ENCODE measurements around the gene ZNF480.
"Not testable (repeated sequence)": the region's sequence is repeated elsewhere in the genome, so short reads cannot be mapped to it uniquely, and the experiment has no call there.

Gene ZNF480

DNA sequence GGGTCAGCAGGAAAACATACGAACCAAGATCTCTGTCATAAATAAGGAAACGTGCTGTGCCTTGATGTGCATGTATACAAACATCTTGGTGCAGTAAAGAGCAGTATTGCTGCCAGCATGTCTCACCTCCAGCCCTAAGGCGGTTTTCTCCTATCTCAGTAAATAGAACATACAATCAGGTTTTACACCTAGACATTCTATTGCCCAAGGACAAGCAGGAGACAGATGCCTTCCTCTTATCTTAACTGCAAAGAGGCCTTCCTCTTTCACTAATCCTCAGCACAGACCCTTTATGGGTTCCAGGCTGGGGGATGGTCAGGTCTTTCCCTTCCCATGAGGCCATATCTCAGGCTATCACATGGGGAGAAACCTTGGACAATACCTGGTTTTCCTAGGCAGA lies 42.1 kb downstream of the ZNF480 start:
- DNase-seq, result not testable (repeated sequence)

DNA sequence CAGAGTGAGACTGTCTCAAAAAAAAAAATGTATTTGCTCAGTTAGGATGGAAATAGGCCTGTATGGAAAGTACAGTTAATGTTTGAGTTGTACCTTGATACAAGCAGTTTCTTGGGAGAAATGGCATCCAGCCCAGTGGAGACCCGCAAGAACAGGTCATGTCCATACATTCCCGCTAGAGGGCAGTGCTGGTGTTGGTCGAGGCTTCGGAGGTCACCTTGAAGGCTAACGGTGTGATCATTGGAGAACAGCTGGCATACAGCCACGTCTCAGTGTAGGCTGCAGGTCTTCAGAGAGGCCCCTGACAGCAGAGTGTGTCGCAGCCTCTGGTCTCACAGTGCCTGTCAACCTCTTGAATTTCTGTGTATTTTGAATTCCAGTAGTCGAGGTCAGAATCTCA lies 46.6 kb downstream of the ZNF480 start:
- peak; percentile 20 to 90 (median 71) for DNase-seq

DNA sequence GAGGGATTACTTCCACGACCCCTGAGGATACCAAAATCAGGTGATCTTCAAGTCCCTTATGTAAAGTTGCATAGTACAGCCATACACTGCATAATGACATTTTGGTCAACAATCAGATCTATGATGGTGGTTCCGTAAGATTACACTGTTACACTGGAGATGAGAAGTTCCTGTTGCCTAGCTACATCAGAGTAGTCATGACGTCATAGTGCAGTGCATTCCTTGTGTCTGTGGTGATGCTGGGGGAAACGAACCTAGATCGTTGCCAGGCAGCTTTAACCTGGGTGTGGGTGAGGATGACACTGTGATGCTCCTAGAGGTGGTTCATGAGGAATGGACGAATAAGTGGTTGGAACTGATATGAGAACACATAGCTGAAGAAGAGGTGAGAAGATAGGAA lies 48.2 kb downstream of the ZNF480 start:
- DNase-seq, result no peak

DNA sequence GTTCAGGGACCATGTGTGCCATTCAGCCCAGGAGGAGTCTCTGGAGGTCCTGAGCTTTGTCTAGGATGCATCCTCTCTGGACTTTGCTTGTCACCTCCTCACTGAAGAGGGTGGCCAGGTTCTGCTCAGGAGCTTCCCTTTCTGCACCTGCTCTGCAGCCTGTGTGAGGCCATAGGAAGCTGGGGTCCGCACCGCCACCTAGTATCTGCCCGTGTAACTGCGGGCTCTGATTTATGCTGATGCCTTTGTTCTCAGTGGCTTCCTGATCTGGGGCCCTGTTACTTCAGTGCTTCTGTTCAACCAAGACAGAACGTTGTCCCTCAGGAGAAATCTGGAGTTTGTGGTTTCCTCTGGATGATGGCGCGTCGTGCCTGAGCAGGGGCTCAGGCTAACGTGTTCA lies 54.5 kb downstream of the ZNF480 start:
- peak in 1 of 3 experiments; percentile 3 for DNase-seq

DNA sequence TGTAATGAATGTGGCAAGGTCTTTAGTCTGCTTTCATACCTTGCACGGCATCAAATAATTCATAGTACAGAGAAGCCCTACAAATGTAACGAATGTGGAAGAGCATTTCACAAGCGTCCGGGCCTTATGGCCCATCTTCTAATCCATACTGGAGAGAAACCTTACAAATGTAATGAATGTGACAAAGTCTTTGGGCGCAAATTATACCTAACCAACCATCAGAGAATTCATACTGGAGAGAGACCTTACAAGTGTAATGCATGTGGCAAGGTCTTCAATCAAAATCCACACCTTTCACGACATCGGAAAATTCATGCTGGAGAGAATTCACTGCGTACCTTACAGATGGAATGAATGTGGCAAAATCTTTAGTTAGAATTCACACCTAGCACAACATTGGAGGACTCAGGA lies 69.5 kb downstream of the ZNF480 start:
- DNase-seq, result no peak

DNA sequence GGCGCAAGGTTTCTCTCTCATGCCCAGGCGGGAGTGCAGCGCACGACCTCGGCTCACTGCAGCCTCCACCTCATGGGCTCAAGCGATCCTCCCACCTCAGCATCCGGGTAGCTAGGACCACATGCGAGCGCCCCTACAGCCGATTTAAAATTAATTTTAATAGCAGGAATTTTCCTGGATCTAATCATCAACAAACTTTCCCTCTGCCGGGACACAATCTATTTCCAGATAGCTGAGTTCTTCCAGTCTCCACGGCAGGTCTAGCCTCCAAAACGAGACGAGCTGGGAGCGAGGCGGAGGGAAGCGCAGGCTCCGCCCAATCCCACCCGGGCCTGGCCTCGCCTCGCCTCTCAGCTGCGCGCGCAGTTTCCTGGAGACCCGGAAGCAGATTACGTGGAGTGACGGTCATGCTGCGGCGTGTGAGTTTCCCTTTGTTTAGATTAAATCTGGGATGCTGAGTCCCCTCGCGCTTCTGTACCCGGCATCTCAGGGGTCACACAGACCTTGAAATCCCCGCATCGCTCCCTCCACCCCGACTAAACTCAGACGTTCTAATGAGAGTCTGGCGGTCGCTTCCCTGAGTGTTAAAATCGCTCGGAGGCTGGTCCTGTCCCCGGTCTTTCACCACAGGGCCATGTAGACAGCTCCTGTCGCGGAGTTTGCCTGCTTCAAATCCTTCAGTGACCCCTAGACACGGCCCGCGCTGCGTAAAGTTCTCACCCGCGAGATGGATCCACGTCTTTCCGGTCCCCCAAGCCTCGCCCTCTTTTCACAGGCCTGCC lies 72.8 kb downstream of the ZNF480 start, which contains the start of gene ZNF880:
Gene ZNF880, plus strand, starts transcription at position 365 of the 782 bp plus-strand sequence. Its CDS starts 43 bp downstream, at position 408.
- DNase-seq, result peak; percentile 90 to 98 (median 94)

DNA sequence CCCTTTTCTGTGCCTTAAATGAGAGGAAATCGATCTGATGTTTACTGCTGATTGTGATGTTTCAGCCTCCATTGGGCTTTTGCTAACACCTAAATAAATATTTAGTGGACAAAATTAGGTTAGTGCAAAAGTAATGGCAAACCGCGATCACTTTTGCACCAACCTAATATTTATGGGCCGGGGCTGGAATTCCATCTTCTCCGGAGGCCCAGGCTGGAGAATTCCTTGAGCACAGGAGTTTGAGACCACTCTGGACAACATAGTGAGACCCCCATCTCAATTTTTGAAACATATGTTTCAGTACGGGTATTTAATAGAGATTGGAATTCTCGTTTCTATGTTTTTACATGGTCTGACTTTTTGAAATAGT lies 73.4 kb downstream of the ZNF480 start:
- DNase-seq, result no peak
